HUDEP-2 (cell line): ENCODE data around the gene CCDC142.

Experiments used
- DNase-seq, 76 experiments: peaks; one replicate each; lab custom pipeline; 2025; ENCODE audit not compliant: unreplicated experiment in 76 of 76; lab: John Stamatoyannopoulos, UW

The CCDC142 gene, protein sequence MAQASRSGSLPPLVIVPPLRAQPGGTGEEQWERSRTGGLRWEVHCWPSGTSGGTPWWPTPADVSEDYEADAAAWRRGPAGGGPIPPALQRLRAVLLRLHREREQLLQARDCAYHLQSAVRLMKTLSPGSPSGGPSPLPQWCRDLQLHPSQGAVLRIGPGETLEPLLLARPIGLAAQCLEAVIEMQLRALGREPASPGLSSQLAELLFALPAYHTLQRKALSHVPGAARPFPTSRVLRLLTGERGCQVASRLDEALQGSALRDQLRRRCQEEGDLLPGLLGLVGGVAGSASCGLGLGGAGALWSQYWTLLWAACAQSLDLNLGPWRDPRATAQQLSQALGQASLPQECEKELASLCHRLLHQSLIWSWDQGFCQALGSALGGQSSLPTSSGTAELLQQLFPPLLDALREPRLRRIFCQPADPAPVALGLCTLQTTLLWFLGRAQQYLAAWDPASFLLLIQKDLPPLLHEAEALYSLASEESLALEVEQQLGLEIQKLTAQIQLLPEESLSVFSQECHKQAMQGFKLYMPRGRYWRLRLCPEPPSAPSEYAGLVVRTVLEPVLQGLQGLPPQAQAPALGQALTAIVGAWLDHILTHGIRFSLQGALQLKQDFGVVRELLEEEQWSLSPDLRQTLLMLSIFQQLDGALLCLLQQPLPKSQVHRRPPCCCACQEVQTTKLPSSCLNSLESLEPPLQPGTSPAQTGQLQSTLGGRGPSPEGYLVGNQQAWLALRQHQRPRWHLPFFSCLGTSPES

GRCh38 chr2:74482801-74483674 is at the start of gene CCDC142, which contains the start of gene TTC31:
Gene CCDC142, minus strand, starts transcription at chr2:74482998. Its CDS starts 161 bp downstream, at chr2:74482837.
Gene TTC31, plus strand, starts transcription at chr2:74483081. Its CDS starts 15 bp downstream, at chr2:74483096.
- peak; percentile 24 to 95 (median 88) for DNase-seq

DNA sequence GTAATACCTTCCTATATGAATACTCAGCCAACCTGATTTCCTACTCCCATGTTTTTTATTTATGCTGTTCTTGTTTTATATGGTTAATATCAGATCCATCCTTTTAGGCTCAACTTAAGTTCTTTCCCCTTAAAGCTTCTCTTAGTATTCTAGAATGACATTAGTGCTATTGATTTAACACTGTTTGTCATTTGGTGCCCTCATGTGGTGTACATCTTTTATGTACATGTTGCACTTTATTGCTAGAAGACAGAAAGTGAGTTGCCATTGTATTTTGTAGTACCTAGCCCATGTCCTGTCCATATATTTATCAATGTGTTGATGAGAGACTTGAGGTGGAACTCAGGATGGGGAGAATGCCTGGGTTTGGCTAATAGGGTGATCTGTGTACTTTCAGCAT is 49.4 kb upstream of the CCDC142 start:
- peak in 9 of 76 experiments; percentile 6 to 29 (median 18) for DNase-seq

GRCh38 chr2:74531666-74532065 is 48.9 kb upstream of the CCDC142 start:
- DNase-seq: no peak

- DNase-seq: peak in 75 of 76 experiments; percentile 36 to 94 (median 87)
These were observed 47.7 kb upstream of the CCDC142 start for GRCh38 chr2:74530239-74531187.

- DNase-seq: peak in 75 of 76 experiments; percentile 57 to 99 (median 96)
These were observed 46.8 kb upstream of the CCDC142 start, which contains the start of the genes AUP1 and HTRA2 for GRCh38 chr2:74529357-74530238. Gene AUP1, minus strand, starts transcription at chr2:74529706. Its CDS starts 77 bp downstream, at chr2:74529629. Gene HTRA2, plus strand, starts transcription at chr2:74529933. Its CDS starts 74 bp downstream, at chr2:74530007.

DNA sequence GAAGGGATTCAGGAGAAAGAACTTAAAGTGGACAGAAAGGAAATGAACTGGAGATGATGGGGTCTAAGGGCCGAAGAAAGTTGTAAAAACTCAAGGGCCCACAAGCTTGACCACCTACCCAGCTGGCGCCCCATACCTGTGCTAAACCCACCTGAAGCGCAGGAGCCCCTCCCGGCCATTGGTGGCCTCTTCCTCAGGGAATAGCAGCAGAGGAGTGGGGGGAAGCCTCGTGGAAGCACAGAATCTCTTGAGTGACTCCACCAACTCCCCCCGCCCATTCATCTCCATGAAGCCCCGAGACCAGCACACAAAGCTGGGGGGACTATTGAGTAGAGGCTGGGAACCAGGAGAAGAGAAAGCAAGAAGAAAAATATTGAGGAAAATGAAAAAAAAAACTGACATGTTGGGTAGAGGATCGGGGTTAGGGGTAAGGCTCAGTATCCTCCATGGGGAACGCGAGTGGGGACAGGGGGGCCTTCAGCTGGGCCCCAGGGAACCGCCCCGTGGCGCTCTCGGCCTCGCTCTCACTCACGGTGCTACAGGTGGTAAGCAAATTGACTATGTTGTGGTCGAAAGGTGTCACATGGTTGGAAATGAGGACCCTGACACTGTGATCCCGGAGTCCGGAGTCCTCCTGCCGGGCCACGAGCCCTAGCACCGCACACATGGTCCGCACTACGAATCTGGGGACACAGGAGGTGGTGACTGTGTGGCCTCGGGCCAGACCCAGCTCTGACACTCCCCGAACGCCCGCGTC is 46.0 kb upstream of the CCDC142 start:
- DNase-seq: peak in 5 of 76 experiments; percentile 12 to 89 (median 38)

GRCh38 chr2:74527741-74528140 is 44.9 kb upstream of the CCDC142 start:
- no peak for DNase-seq

- DNase-seq: no peak
These were observed 43.9 kb upstream of the CCDC142 start for GRCh38 chr2:74526649-74527230.

GRCh38 chr2:74525717-74526648 is 43.2 kb upstream of the CCDC142 start, which contains the start of gene DQX1:
Gene DQX1, minus strand, starts transcription at chr2:74526231. Its CDS starts 502 bp downstream, at chr2:74525729.
- DNase-seq: peak in 6 of 76 experiments; percentile 10 to 28 (median 18)

DNA sequence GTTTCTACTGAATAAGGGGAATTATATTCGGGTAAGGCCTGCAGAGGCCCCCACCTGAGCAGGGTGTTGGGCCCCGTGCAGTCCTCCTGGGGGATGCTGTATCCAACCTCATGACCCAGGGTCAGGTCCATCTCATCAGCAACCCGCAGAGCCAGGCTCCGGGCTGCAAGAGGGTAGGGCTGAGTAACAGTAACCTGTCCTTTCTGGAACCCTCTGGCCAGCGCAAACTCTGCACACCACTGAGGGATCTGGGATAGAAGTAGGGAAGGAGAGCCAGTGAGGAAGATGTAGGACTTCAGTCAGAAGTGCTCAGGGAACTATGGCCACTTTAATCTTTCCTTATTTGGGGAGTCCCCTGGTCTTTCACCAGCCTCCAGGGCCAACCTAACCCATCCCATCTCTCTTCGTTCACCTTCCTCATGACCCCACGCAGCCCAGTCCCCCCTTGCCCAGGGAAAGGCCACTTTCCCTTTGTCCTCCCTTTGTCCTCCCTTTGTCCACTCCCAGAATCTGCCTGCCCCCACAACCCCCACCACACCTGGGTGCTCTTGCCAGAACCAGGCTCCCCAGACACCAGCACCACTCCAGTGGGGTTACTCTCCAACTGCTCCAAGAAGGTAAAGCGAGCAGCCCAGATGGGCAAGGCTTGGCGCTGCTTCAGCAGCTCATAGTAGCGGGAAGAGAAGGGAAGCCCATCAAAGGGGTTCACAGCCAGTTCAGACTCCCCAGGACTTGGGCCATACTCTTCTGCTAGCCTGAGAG is 42.3 kb upstream of the CCDC142 start:
- no peak for DNase-seq

GRCh38 chr2:74524005-74524404 is 41.2 kb upstream of the CCDC142 start:
- no peak for DNase-seq

GRCh38 chr2:74522516-74522915 is 39.7 kb upstream of the CCDC142 start:
- DNase-seq: no peak

- DNase-seq: no peak
These were observed 33.9 kb upstream of the CCDC142 start for GRCh38 chr2:74516650-74517049.

DNA sequence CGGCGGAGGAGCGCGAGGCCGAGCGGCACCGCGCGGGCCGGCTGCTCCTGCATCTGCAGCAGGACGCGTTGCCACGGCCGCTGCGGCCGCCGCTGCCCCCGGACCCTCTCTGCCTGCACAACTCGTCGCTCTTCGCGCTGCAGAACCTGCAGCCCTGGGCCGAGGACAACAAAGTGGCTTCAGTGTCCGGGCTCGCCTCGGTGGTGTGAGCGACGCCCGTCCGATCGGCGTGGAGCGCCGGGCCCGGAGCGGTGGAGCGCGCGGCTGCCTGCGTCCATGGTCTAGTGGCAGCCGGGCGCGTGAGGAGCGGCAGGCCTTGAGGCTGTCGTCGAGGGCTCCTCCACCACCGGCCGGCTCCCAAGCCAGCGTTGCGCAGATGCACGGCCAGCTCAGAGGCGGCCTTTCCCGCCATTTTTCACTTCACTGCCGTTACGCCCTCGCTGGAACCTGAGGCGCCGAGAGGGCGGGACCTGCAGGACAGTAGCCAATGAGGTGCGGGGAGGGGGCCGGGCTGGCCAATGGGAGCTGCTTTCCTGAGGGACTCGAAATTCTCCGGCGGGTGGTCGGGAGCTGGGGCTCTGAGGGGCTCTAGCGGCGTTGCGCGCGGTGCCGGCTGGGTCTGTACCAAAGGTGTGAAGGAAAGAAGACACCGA is 33.3 kb upstream of the CCDC142 start:
- peak in 74 of 76 experiments; percentile 26 to 91 (median 83) for DNase-seq
